ENCODE measurements around the gene FSTL4.

Gene FSTL4

DNA sequence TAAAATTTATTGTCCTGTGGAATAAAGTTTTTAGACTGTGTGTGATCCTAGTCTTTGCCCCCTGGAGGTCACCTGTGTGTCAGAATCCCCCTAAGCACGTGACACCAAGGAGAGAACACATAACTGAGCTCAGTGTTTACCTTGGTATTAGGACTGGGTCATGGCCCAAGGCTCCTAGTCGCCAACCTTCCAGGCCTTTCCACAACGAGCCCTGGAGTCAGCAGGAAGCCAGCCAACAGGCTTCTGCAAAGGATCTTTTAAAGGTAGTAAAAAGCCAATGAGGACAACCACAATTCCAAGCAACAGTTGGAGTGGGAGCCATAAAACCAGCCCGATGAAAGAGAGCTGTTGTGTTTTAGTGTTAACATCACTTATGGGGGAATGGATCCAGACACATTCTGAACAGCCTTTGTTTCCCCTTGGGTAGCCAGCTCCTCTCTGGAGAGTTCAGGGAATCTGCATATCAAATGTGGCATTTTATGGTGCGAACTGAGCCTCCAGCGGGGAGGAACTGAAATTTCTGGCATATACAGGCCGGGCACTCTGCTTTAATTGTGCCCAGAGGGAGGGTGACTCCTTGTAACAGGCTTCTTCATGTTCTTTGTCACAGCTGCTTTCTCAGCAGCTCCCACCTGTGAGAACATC is 239.9 kb downstream of the FSTL4 start:
- TF ChIP-seq, protein P1, sequence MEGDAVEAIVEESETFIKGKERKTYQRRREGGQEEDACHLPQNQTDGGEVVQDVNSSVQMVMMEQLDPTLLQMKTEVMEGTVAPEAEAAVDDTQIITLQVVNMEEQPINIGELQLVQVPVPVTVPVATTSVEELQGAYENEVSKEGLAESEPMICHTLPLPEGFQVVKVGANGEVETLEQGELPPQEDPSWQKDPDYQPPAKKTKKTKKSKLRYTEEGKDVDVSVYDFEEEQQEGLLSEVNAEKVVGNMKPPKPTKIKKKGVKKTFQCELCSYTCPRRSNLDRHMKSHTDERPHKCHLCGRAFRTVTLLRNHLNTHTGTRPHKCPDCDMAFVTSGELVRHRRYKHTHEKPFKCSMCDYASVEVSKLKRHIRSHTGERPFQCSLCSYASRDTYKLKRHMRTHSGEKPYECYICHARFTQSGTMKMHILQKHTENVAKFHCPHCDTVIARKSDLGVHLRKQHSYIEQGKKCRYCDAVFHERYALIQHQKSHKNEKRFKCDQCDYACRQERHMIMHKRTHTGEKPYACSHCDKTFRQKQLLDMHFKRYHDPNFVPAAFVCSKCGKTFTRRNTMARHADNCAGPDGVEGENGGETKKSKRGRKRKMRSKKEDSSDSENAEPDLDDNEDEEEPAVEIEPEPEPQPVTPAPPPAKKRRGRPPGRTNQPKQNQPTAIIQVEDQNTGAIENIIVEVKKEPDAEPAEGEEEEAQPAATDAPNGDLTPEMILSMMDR (IDR thresholded peaks at IDR 0.05; ENCODE audit: low read depth, low read length), result no peak
- in situ Hi-C loops (cut with HindIII; ENCODE audit: low sequenced_read_pairs), result no loop called here

GRCh38 chr5:133371371-133372155 is 240.8 kb downstream of the FSTL4 start:
- no peak overlapping the region for H3K4me3 ChIP-seq (ENCODE audit: low read depth, low read length)
- in situ Hi-C loops (cut with HindIII; ENCODE audit: low sequenced_read_pairs), result no loop called here
- TF ChIP-seq, protein P1 (IDR thresholded peaks at IDR 0.05; ENCODE audit: low read depth, low read length), result no peak
- DNase-seq (ENCODE audit: low read depth, low spot score), result no peak

More for the DNA sequence above, 239.9 kb downstream of the FSTL4 start:
- H3K4me3 ChIP-seq (ENCODE audit: low read depth, low read length), result no peak overlapping the region
- DNase-seq (ENCODE audit: low read depth, low spot score), result no peak

DNA sequence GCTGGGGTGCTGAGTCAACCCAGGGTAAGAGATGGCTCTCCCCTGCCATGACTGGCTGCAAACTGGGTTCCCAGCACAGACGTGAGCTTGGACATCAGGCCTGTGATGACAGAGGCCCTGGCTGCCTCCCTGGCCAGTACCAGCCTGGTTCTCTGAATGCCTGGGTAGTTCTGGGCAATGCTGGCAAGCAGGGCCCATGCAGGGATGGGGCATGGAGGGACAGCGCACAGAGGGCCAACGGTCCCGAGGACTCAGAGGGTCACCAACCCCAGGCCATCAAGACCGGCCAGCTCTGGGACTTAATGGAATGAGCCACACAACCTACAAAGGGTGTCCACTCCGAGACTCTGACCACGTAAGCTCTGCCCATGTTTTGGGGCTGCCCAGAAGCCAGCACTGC is 241.4 kb downstream of the FSTL4 start:
- DNase-seq (ENCODE audit: low read depth, low spot score), result no peak
- TF ChIP-seq, protein P1 (IDR thresholded peaks at IDR 0.05; ENCODE audit: low read depth, low read length), result no peak
- no peak overlapping the region for H3K4me3 ChIP-seq (ENCODE audit: low read depth, low read length)
- in situ Hi-C loops (cut with HindIII; ENCODE audit: low sequenced_read_pairs), result no loop called here

DNA sequence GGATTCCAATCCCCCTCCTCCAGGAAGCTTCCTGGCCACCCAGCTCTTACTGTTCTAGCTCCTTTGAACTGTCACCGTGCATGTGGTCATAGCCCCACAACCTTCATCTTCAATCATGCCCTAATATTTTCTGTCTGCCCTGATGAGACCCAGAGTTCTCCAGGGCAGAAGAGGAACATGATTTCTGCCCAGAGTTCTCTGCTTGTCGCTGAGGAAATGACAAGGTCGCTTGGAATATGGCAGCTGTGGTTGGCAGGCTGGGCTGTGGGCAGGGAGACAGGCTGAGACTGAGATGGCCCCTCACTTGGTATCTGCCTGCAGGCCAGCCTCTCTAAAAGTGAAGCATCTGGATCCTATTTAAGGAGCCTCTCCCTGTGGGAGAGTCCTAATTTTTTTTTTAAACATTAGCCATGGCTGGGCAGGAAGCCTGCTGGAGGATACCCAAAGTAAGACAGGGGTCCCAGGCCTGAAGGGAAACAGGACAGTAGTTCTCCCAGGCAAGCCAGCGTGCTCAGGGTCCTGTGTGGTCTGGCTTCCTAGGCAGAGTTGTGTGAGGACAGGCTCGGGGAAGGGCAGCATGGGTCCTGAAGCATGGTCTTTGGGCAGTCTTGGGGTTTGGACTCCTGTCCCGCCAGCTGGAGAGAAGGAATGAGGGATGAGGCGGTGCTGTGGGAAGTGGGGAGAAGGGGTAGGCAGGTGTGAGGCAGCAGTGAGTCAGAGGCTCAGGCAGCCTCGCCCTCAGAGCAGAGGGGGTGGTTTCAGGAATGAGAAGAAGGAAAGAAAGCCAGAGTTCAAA is 242.1 kb downstream of the FSTL4 start:
- DNase-seq (ENCODE audit: low read depth, low spot score), result no peak
- in situ Hi-C loops (cut with HindIII; ENCODE audit: low sequenced_read_pairs), result no loop called here
- no peak overlapping the region for H3K4me3 ChIP-seq (ENCODE audit: low read depth, low read length)
- TF ChIP-seq, protein P1 (IDR thresholded peaks at IDR 0.05; ENCODE audit: low read depth, low read length), result no peak

- no peak for DNase-seq (ENCODE audit: low read depth, low spot score)
- in situ Hi-C loops (cut with HindIII; ENCODE audit: low sequenced_read_pairs), result no loop called here
- H3K4me3 ChIP-seq (ENCODE audit: low read depth, low read length), result no peak overlapping the region
- TF ChIP-seq, protein P1 (IDR thresholded peaks at IDR 0.05; ENCODE audit: low read depth, low read length), result no peak
Observed at GRCh38 chr5:133368916-133369783, 243.2 kb downstream of the FSTL4 start.

DNA sequence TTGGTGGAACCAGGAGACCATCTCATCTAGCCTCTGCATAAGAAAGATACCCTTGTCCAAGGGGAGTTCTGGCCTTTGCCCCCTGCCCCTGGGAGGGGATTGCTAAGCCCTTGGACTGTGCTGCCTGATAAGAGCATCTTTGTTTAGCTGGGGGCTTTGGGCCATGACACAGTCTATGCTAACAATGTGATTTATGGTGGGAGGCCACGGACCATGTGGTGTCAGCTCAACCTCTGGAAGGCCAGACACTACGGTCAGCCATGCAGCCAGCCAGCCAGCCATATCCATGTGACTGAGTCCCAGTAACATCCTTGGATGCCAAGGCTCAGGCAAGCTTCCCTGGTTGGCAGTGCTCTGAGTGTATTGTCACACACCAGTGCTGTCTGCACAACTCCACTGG is 244.4 kb downstream of the FSTL4 start:
- in situ Hi-C loops (cut with HindIII; ENCODE audit: low sequenced_read_pairs), result no loop called here
- DNase-seq (ENCODE audit: low read depth, low spot score), result no peak
- no peak overlapping the region for H3K4me3 ChIP-seq (ENCODE audit: low read depth, low read length)
- TF ChIP-seq, protein P1 (IDR thresholded peaks at IDR 0.05; ENCODE audit: low read depth, low read length), result no peak

Measured in astrocyte of the spinal cord (primary cell).